Naive thymus-derived CD4-positive, alpha-beta T cell (primary cell): ENCODE results near the gene BARD1. TPM values are rescaled to one million over a fixed set of nuclear protein-coding genes. Genes with fewer than 3 reads are reported as not detected.

Experiments used
- ATAC-seq: fragments of 150-1000 bp; cut with Tn5 transposase; 2 replicates; pipeline ENCODE4 v1.10.0; 2021; ENCODE audit warnings: mild to moderate bottlenecking, moderate library complexity
- CTCF ChIA-PET: fragments of 350-600 bp; sonication (Branson Sonifier 250); formaldehyde crosslinking; loops from one replicate; lab custom pipeline; 2021; ENCODE audit warnings: antibody characterized with exemption; lab: Charles Lee
- POLR2A ChIA-PET: fragments of 350-600 bp; sonication (Branson Sonifier 250); formaldehyde crosslinking; loops from one replicate; lab custom pipeline; 2021; ENCODE audit warnings: antibody characterized with exemption, inconsistent platforms; lab: Charles Lee
- DNase-seq, 9 donors: peaks; one replicate each; pipeline versions ENCODE4 v3.0.0 to v3.0.0-alpha.2; 2020 to 2022; ENCODE audit warnings: mixed read lengths in 1 of 9
- H3K27ac ChIP-seq: one replicate; pipeline ENCODE4 v1.7.0; 2013; ENCODE audit warnings: mild to moderate bottlenecking, low read depth, low read length, moderate library complexity
- H3K27me3 ChIP-seq, 2 donors: one replicate each; pipeline ENCODE4 v1.7.0; 2013; ENCODE audit warnings: low read length in 2 of 2, mild to moderate bottlenecking in 2 of 2, moderate library complexity in 2 of 2; ENCODE audit not compliant: control insufficient read depth in 2 of 2, insufficient read depth in 2 of 2
- H3K36me3 ChIP-seq, 3 experiments: 1 replicate in 2 of 3; 2 replicates in 1 of 3; pipeline ENCODE4 v1.7.0; 2013; ENCODE audit warnings: low read length in 3 of 3, mild to moderate bottlenecking in 3 of 3, moderate library complexity in 1 of 3; ENCODE audit not compliant: insufficient read depth in 3 of 3, control insufficient read depth in 2 of 3
- H3K4me1 ChIP-seq, 2 donors: one replicate each; pipeline ENCODE4 v1.7.0; 2013; ENCODE audit warnings: low read length in 2 of 2, mild to moderate bottlenecking in 2 of 2, moderate library complexity in 1 of 2; ENCODE audit not compliant: control insufficient read depth in 2 of 2, insufficient read depth in 2 of 2
- H3K4me3 ChIP-seq: 2 replicates; pipeline ENCODE4 v1.7.0; 2013; ENCODE audit warnings: mild to moderate bottlenecking, low read length
- H3K9me3 ChIP-seq, 3 experiments: 1 replicate in 2 of 3; 2 replicates in 1 of 3; pipeline ENCODE4 v1.7.0; 2013; ENCODE audit warnings: low read length in 3 of 3; ENCODE audit not compliant: control insufficient read depth in 2 of 3
- H3K27ac Mint-ChIP-seq, 9 donors: one replicate each; pipeline ENCODE4 v1.8.0; 2020 to 2022; ENCODE audit warnings: mixed read lengths in 9 of 9, mild to moderate bottlenecking in 8 of 9, moderate library complexity in 5 of 9, inconsistent platforms in 2 of 9
- H3K27me3 Mint-ChIP-seq, 5 donors: one replicate each; pipeline ENCODE4 v1.8.0; 2021 to 2022; ENCODE audit warnings: mixed read lengths in 5 of 5, mild to moderate bottlenecking in 1 of 5
- H3K36me3 Mint-ChIP-seq, 5 donors: one replicate each; pipeline ENCODE4 v1.8.0; 2020 to 2022; ENCODE audit warnings: mixed read lengths in 5 of 5, mild to moderate bottlenecking in 3 of 5, inconsistent platforms in 1 of 5
- H3K4me1 Mint-ChIP-seq, 7 donors: one replicate each; pipeline ENCODE4 v1.8.0; 2020 to 2022; ENCODE audit warnings: mixed read lengths in 7 of 7, mild to moderate bottlenecking in 3 of 7, inconsistent platforms in 1 of 7
- H3K4me3 Mint-ChIP-seq, 10 donors: one replicate each; pipeline ENCODE4 v1.8.0; 2020 to 2022; ENCODE audit warnings: mild to moderate bottlenecking in 10 of 10, mixed read lengths in 10 of 10, moderate library complexity in 6 of 10, inconsistent platforms in 2 of 10
- H3K9me3 Mint-ChIP-seq, 11 donors: one replicate each; pipeline ENCODE4 v1.8.0; 2020 to 2022; ENCODE audit warnings: mixed read lengths in 11 of 11, mild to moderate bottlenecking in 4 of 11, inconsistent platforms in 1 of 11, moderate library complexity in 1 of 11
- intact Hi-C, 2 donors: fragments of 100-400 bp; cut with micrococcal nuclease; formaldehyde crosslinking; loops; one replicate each; pipeline ENCODE4 v1.15.1; 2023
- polyA plus RNA-seq, 2 donors: library from polyadenylated mRNA; unstranded; fragments of 300-500 nt; fragmentation: Illumina TruSeq; gene quantifications; one replicate each; pipeline ENCODE4 v1.2.3, GENCODE V29; 2021
- total RNA-seq, 6 experiments: library from RNA in 5 of 6; stranded (reverse) in 5 of 6; gene quantifications; 1 replicate in 5 of 6; 2 replicates in 1 of 6; pipeline ENCODE4 v1.2.3 and lab custom pipeline; 2021 to 2026

BARD1 gene
- total and polyA plus RNA-seq, 7 experiments from 2014 or later = 2.8 to 35.9 (median 5.3) TPM

GRCh38 chr2:214676421-214677089, 132.9 kb downstream of the BARD1 start:
- H3K27me3 ChIP-seq = no peaks in the 10 kb centered on the region

More at GRCh38 chr2:214676421-214677089, 132.9 kb downstream of the BARD1 start:
- DNase-seq (no peak), ATAC-seq (no peak)
- H3K27ac Mint-ChIP-seq = no peak overlapping the region
- H3K27me3 Mint-ChIP-seq = peaks cover 0 to 12% (median 3%) of the 10 kb centered on the region in 5 donors
- intact Hi-C loops = no loop called here
- ChIA-PET CTCF (no interaction called here), POLR2A (no interaction called here)
- Histone ChIP-seq H3K9me3 (no peaks in the 10 kb centered on the region), H3K4me1 (no peaks in the 10 kb centered on the region), H3K4me3 (no peak overlapping the region), H3K27ac (no peak overlapping the region), H3K36me3 (no peaks in the 10 kb centered on the region)
- peaks cover 0 to 9% (median 0%) of the 10 kb centered on the region in 11 donors for H3K9me3 Mint-ChIP-seq
- H3K4me3 Mint-ChIP-seq = no peak overlapping the region
- H3K4me1 Mint-ChIP-seq = peaks cover 0 to 9% (median 0%) of the 10 kb centered on the region in 7 donors
- H3K36me3 Mint-ChIP-seq = peaks cover 0 to 4% (median 0%) of the 10 kb centered on the region in 5 donors
